ENCODE results near the gene CFAP61.

Gene CFAP61

DNA sequence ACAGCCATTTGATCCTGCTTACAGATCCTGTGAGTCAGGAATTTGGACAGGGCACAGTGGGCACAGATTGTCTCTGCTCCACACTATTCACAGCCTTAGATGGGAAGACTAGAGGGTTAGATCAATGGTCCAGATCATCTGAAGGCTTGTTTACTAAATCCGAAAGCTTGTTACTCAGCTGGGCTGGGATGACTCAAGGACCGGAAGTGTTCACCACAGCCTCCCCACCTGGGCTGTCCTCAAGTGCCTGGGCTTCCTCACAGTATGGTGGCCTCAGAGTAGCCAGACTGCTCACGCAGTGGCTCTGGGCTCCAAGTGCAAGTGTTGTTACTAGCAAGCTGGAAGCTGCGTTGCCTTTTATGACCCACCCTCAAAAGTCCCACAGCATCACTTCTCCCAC lies 240.1 kb downstream of the CFAP61 start:
- Histone ChIP-seq H3K36me3 (ENCODE audit: insufficient read depth, low read length) (no peaks in the 10 kb centered on the region), H2AFZ (ENCODE audit: low read length) (no peak overlapping the region), H3K9me2 (replicated peaks; ENCODE audit: low read depth, low read length) (no peaks in the 10 kb centered on the region), H4K20me1 (ENCODE audit: insufficient read depth, low read length, poor library complexity, severe bottlenecking) (no peaks in the 10 kb centered on the region), H3F3A (ENCODE audit: low read depth) (no peaks in the 10 kb centered on the region), H3K79me2 (ENCODE audit: insufficient read depth, low read length) (no peaks in the 10 kb centered on the region), H3K27me3 (ENCODE audit: insufficient read depth, low read length, poor library complexity, severe bottlenecking) (no peaks in the 10 kb centered on the region), H3K4me2 (ENCODE audit: low read depth, low read length, poor library complexity, severe bottlenecking) (no peak overlapping the region), H3K4me3 (ENCODE audit: low read length, poor library complexity, severe bottlenecking) (no peak overlapping the region), H3K9me3 (ENCODE audit: insufficient read depth, low read depth, low read length) (no peaks in the 10 kb centered on the region), H3K9ac (ENCODE audit: low read depth, low read length, poor library complexity, severe bottlenecking) (no peak overlapping the region), H3K4me1 (ENCODE audit: insufficient read depth, low read length, poor library complexity, severe bottlenecking) (no peaks in the 10 kb centered on the region)
- TF ChIP-seq EZH2phosphoT487 (IDR thresholded peaks at IDR 0.05; ENCODE audit: borderline replicate concordance) (no peak), CTCF (conservative IDR thresholded peaks at IDR 0.05; ENCODE audit: low read length) (no peak)

GRCh38 chr20:20293141-20293540 lies 240.8 kb downstream of the CFAP61 start:
- TF ChIP-seq CTCF (conservative IDR thresholded peaks at IDR 0.05; ENCODE audit: low read length) = no peak
- no peak for TF ChIP-seq EZH2phosphoT487 (IDR thresholded peaks at IDR 0.05; ENCODE audit: borderline replicate concordance)
- Histone ChIP-seq H3F3A (ENCODE audit: low read depth) (no peaks in the 10 kb centered on the region), H3K4me1 (ENCODE audit: insufficient read depth, low read length, poor library complexity, severe bottlenecking) (no peaks in the 10 kb centered on the region), H2AFZ (ENCODE audit: low read length) (no peak overlapping the region), H3K9ac (ENCODE audit: low read depth, low read length, poor library complexity, severe bottlenecking) (no peak overlapping the region), H3K4me2 (ENCODE audit: low read depth, low read length, poor library complexity, severe bottlenecking) (no peak overlapping the region), H3K9me3 (ENCODE audit: insufficient read depth, low read depth, low read length) (no peaks in the 10 kb centered on the region), H4K20me1 (ENCODE audit: insufficient read depth, low read length, poor library complexity, severe bottlenecking) (no peaks in the 10 kb centered on the region), H3K9me2 (replicated peaks; ENCODE audit: low read depth, low read length) (no peaks in the 10 kb centered on the region), H3K79me2 (ENCODE audit: insufficient read depth, low read length) (no peaks in the 10 kb centered on the region), H3K27me3 (ENCODE audit: insufficient read depth, low read length, poor library complexity, severe bottlenecking) (no peaks in the 10 kb centered on the region), H3K36me3 (ENCODE audit: insufficient read depth, low read length) (no peaks in the 10 kb centered on the region), H3K4me3 (ENCODE audit: low read length, poor library complexity, severe bottlenecking) (no peak overlapping the region)

- Histone ChIP-seq H3K79me2 (ENCODE audit: insufficient read depth, low read length) (no peaks in the 10 kb centered on the region), H3K4me1 (ENCODE audit: insufficient read depth, low read length, poor library complexity, severe bottlenecking) (no peaks in the 10 kb centered on the region), H3K4me3 (ENCODE audit: low read length, poor library complexity, severe bottlenecking) (no peak overlapping the region), H3K9ac (ENCODE audit: low read depth, low read length, poor library complexity, severe bottlenecking) (no peak overlapping the region), H3F3A (ENCODE audit: low read depth) (no peaks in the 10 kb centered on the region), H2AFZ (ENCODE audit: low read length) (no peak overlapping the region), H3K9me2 (replicated peaks; ENCODE audit: low read depth, low read length) (no peaks in the 10 kb centered on the region), H3K27me3 (ENCODE audit: insufficient read depth, low read length, poor library complexity, severe bottlenecking) (no peaks in the 10 kb centered on the region), H3K4me2 (ENCODE audit: low read depth, low read length, poor library complexity, severe bottlenecking) (no peak overlapping the region), H3K9me3 (ENCODE audit: insufficient read depth, low read depth, low read length) (no peaks in the 10 kb centered on the region), H3K36me3 (ENCODE audit: insufficient read depth, low read length) (no peaks in the 10 kb centered on the region), H4K20me1 (ENCODE audit: insufficient read depth, low read length, poor library complexity, severe bottlenecking) (no peaks in the 10 kb centered on the region)
- no peak for TF ChIP-seq EZH2phosphoT487 (IDR thresholded peaks at IDR 0.05; ENCODE audit: borderline replicate concordance)
- TF ChIP-seq CTCF (conservative IDR thresholded peaks at IDR 0.05; ENCODE audit: low read length) = no peak
Measured at GRCh38 chr20:20293691-20294385, 241.5 kb downstream of the CFAP61 start.

Data from Loucy (cell line).